ENCODE results near the gene C1QTNF5.

The C1QTNF5 gene

GRCh38 chr11:119297938-119298337 lies 42.7 kb downstream of the C1QTNF5 start:
- H3K27me3 ChIP-seq (ENCODE audit: control insufficient read depth, insufficient read depth, low read length): no peaks in the 10 kb centered on the region
- H3K4me3 ChIP-seq (ENCODE audit: low read depth, low read length): no peak overlapping the region
- H3K9ac ChIP-seq (ENCODE audit: low read depth, low read length): no peak overlapping the region
- H3K4me1 ChIP-seq (ENCODE audit: control insufficient read depth, insufficient read depth, low read length): no peaks in the 10 kb centered on the region
- peaks cover 79% of the 10 kb centered on the region for H3K36me3 ChIP-seq (ENCODE audit: control insufficient read depth, insufficient read depth, low read length)
- H3K9me3 ChIP-seq (ENCODE audit: control insufficient read depth, insufficient read depth, low read length): no peaks in the 10 kb centered on the region
- no peak overlapping the region for H3K27ac ChIP-seq (ENCODE audit: low read depth, low read length)

GRCh38 chr11:119295178-119295577 lies 45.5 kb downstream of the C1QTNF5 start:
- H3K27ac ChIP-seq (ENCODE audit: low read depth, low read length): no peak overlapping the region
- no peaks in the 10 kb centered on the region for H3K4me1 ChIP-seq (ENCODE audit: control insufficient read depth, insufficient read depth, low read length)
- no peak overlapping the region for H3K4me3 ChIP-seq (ENCODE audit: low read depth, low read length)
- no peak overlapping the region for H3K9ac ChIP-seq (ENCODE audit: low read depth, low read length)
- no peaks in the 10 kb centered on the region for H3K27me3 ChIP-seq (ENCODE audit: control insufficient read depth, insufficient read depth, low read length)
- H3K36me3 ChIP-seq (ENCODE audit: control insufficient read depth, insufficient read depth, low read length): peaks cover 62% of the 10 kb centered on the region
- no peaks in the 10 kb centered on the region for H3K9me3 ChIP-seq (ENCODE audit: control insufficient read depth, insufficient read depth, low read length)

GRCh38 chr11:119293461-119293860 lies 47.2 kb downstream of the C1QTNF5 start:
- no peaks in the 10 kb centered on the region for H3K9me3 ChIP-seq (ENCODE audit: control insufficient read depth, insufficient read depth, low read length)
- H3K27ac ChIP-seq (ENCODE audit: low read depth, low read length): no peak overlapping the region
- H3K4me1 ChIP-seq (ENCODE audit: control insufficient read depth, insufficient read depth, low read length): no peaks in the 10 kb centered on the region
- no peak overlapping the region for H3K4me3 ChIP-seq (ENCODE audit: low read depth, low read length)
- no peaks in the 10 kb centered on the region for H3K27me3 ChIP-seq (ENCODE audit: control insufficient read depth, insufficient read depth, low read length)
- H3K36me3 ChIP-seq (ENCODE audit: control insufficient read depth, insufficient read depth, low read length): peaks cover 59% of the 10 kb centered on the region
- no peak overlapping the region for H3K9ac ChIP-seq (ENCODE audit: low read depth, low read length)

- H3K36me3 ChIP-seq (ENCODE audit: control insufficient read depth, insufficient read depth, low read length): peaks cover 61% of the 10 kb centered on the region
- no peaks in the 10 kb centered on the region for H3K9me3 ChIP-seq (ENCODE audit: control insufficient read depth, insufficient read depth, low read length)
- H3K4me3 ChIP-seq (ENCODE audit: low read depth, low read length): no peak overlapping the region
- H3K27me3 ChIP-seq (ENCODE audit: control insufficient read depth, insufficient read depth, low read length): no peaks in the 10 kb centered on the region
- no peaks in the 10 kb centered on the region for H3K4me1 ChIP-seq (ENCODE audit: control insufficient read depth, insufficient read depth, low read length)
- no peak overlapping the region for H3K27ac ChIP-seq (ENCODE audit: low read depth, low read length)
- H3K9ac ChIP-seq (ENCODE audit: low read depth, low read length): no peak overlapping the region
Observed at GRCh38 chr11:119290894-119291497, 49.7 kb downstream of the C1QTNF5 start.

All from HUES48 (cell line).